MM.1S (cell line): ENCODE data around the gene CLNK.

Experiments
- DNase-seq: peaks from one replicate; pipeline ENCODE4 v3.0.0-alpha.2; 2015
- H2AFZ ChIP-seq: fragments of 300-600 bp; sonication (generic); 2 replicates; pipeline ENCODE4 v1.6.0; 2016; ENCODE audit warnings: antibody characterized with exemption, low read length
- H3F3A ChIP-seq: fragments of 300-600 bp; sonication (generic); 2 replicates; pipeline ENCODE4 v1.6.1; 2016; ENCODE audit warnings: mild to moderate bottlenecking, antibody characterized with exemption, low read length, moderate library complexity, mixed read lengths; ENCODE audit not compliant: insufficient read depth
- H3K27ac ChIP-seq: fragments of 300-600 bp; sonication (generic); 2 replicates; pipeline ENCODE4 v1.5.1; 2016; ENCODE audit warnings: mild to moderate bottlenecking, low read length
- H3K27me3 ChIP-seq: fragments of 300-600 bp; sonication (generic); replicated peaks from 2 replicates; pipeline ENCODE4 v1.6.0; 2016; ENCODE audit warnings: low read length; ENCODE audit not compliant: insufficient read depth
- H3K36me3 ChIP-seq: fragments of 300-600 bp; sonication (generic); replicated peaks from 2 replicates; pipeline ENCODE4 v1.6.1; 2016; ENCODE audit warnings: mild to moderate bottlenecking, low read length, mixed read lengths; ENCODE audit not compliant: insufficient read depth
- H3K4me1 ChIP-seq: fragments of 300-600 bp; sonication (generic); 2 replicates; pipeline ENCODE4 v1.6.1; 2016; ENCODE audit warnings: low read length, mixed read lengths
- H3K4me2 ChIP-seq: fragments of 300-600 bp; sonication (generic); 2 replicates; pipeline ENCODE4 v1.6.0; 2016; ENCODE audit warnings: low read depth, low read length
- H3K4me3 ChIP-seq: fragments of 300-600 bp; sonication (generic); 2 replicates; pipeline ENCODE4 v1.5.1; 2016; ENCODE audit warnings: low read length, mixed read lengths
- H3K79me2 ChIP-seq: fragments of 300-600 bp; sonication (generic); 2 replicates; pipeline ENCODE4 v1.6.1; 2016; ENCODE audit warnings: mixed run types, low read length, mixed read lengths
- H3K9ac ChIP-seq: fragments of 300-600 bp; sonication (generic); 2 replicates; pipeline ENCODE4 v1.6.1; 2016; ENCODE audit warnings: low read length, mixed read lengths
- H3K9me2 ChIP-seq: fragments of 300-600 bp; sonication (generic); replicated peaks from 2 replicates; pipeline ENCODE4 v1.6.1; 2016; ENCODE audit warnings: mild to moderate bottlenecking, low read length, mixed read lengths; ENCODE audit not compliant: insufficient read depth
- H3K9me3 ChIP-seq: fragments of 300-600 bp; sonication (generic); replicated peaks from 2 replicates; pipeline ENCODE4 v1.6.1; 2016; ENCODE audit warnings: mild to moderate bottlenecking, low read length, mixed read lengths; ENCODE audit not compliant: insufficient read depth
- H4K20me1 ChIP-seq: fragments of 300-600 bp; sonication (generic); 2 replicates; pipeline ENCODE4 v1.6.1; 2016; ENCODE audit warnings: mild to moderate bottlenecking, low read length, moderate library complexity, mixed read lengths; ENCODE audit not compliant: insufficient read depth
- EZH2 ChIP-seq: fragments of 300-600 bp; sonication (generic); optimal IDR thresholded peaks from 2 replicates; pipeline ENCODE3; 2017; ENCODE audit warnings: low read depth, mild to moderate bottlenecking, antibody characterized with exemption, low read length, mixed read lengths
- EZH2phosphoT487 ChIP-seq: fragments of 300-600 bp; sonication (generic); IDR thresholded peaks from 2 replicates; pipeline ENCODE4 v1.6.1; 2018; ENCODE audit warnings: antibody characterized with exemption, low read length
- TF ChIP-seq, protein P1 (sequence below): fragments of 300-600 bp; sonication (generic); IDR thresholded peaks from 2 replicates; pipeline ENCODE4 v1.5.1; 2016; ENCODE audit warnings: antibody characterized with exemption, low read length, mixed read lengths

CLNK gene

DNA sequence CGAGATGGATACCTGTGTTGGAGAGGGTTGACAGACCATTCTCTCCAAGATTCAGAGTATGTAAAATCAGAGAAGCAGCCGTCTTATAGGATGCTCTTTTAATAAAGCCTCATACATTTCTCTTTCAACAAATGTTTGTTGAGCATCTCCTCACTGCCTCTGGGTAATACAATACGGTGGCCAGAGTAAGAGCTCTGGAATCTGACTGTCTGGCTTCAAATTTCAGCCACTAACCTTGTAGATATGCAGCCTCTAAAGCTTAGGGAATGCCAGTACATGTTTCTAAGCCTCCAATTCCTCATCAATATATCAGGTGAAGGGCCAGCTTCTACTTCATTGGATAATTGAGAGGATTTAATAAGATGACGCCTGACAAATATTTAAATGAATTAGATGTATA, 61.3 kb downstream of the CLNK start:
- Histone ChIP-seq H3K27me3 (no peaks in the 10 kb centered on the region), H3K4me1 (no peaks in the 10 kb centered on the region), H3F3A (no peaks in the 10 kb centered on the region), H2AFZ (no peak overlapping the region), H3K36me3 (no peaks in the 10 kb centered on the region), H3K4me3 (no peak overlapping the region), H3K9me3 (no peaks in the 10 kb centered on the region), H3K9me2 (no peaks in the 10 kb centered on the region), H3K4me2 (no peak overlapping the region), H3K27ac (no peak overlapping the region), H4K20me1 (no peaks in the 10 kb centered on the region), H3K79me2 (no peaks in the 10 kb centered on the region), H3K9ac (no peak overlapping the region)
- TF ChIP-seq EZH2 (no peak), EZH2phosphoT487 (no peak)
- TF ChIP-seq, protein P1, sequence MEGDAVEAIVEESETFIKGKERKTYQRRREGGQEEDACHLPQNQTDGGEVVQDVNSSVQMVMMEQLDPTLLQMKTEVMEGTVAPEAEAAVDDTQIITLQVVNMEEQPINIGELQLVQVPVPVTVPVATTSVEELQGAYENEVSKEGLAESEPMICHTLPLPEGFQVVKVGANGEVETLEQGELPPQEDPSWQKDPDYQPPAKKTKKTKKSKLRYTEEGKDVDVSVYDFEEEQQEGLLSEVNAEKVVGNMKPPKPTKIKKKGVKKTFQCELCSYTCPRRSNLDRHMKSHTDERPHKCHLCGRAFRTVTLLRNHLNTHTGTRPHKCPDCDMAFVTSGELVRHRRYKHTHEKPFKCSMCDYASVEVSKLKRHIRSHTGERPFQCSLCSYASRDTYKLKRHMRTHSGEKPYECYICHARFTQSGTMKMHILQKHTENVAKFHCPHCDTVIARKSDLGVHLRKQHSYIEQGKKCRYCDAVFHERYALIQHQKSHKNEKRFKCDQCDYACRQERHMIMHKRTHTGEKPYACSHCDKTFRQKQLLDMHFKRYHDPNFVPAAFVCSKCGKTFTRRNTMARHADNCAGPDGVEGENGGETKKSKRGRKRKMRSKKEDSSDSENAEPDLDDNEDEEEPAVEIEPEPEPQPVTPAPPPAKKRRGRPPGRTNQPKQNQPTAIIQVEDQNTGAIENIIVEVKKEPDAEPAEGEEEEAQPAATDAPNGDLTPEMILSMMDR, result no peak
- DNase-seq, result no peak

DNA sequence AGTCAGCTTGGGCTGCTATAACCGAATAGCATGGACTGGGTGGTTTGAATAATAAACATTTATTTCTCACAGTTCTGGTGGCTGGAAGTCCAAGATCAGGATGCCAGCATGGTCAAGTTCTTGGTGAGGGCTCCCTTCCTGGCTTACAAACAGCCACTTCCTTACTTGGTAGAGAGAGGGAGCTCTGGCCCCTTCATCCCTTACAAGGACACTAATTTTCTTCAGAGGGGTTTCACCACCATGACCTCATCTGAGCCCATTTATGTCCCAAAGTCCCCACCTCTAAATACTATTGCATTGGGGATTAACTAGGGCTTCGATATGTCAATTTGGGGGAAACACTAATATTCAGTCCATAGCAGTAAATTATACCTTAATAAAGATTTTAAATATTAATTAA, 61.8 kb downstream of the CLNK start:
- Histone ChIP-seq H3K9ac (no peak overlapping the region), H3K4me1 (no peaks in the 10 kb centered on the region), H3K36me3 (no peaks in the 10 kb centered on the region), H3K9me2 (no peaks in the 10 kb centered on the region), H4K20me1 (no peaks in the 10 kb centered on the region), H3K27ac (no peak overlapping the region), H3K79me2 (no peaks in the 10 kb centered on the region), H3K4me2 (no peak overlapping the region), H2AFZ (no peak overlapping the region), H3K9me3 (no peaks in the 10 kb centered on the region), H3F3A (no peaks in the 10 kb centered on the region), H3K27me3 (no peaks in the 10 kb centered on the region), H3K4me3 (no peak overlapping the region)
- no peak for TF ChIP-seq EZH2
- TF ChIP-seq, protein P1, result peak; percentile 56
- peak; percentile 33 for DNase-seq

GRCh38 chr4:10620935-10621488, 63.6 kb downstream of the CLNK start:
- H3K9ac ChIP-seq, result no peak overlapping the region
- H3K36me3 ChIP-seq, result no peaks in the 10 kb centered on the region
- H3K4me2 ChIP-seq, result no peak overlapping the region
- no peak for DNase-seq
- no peaks in the 10 kb centered on the region for H3K79me2 ChIP-seq
- H4K20me1 ChIP-seq, result no peaks in the 10 kb centered on the region
- no peaks in the 10 kb centered on the region for H3K4me1 ChIP-seq
- H3K27ac ChIP-seq, result no peak overlapping the region
- no peaks in the 10 kb centered on the region for H3K9me3 ChIP-seq
- H3K4me3 ChIP-seq, result no peak overlapping the region
- no peaks in the 10 kb centered on the region for H3F3A ChIP-seq
- TF ChIP-seq, protein P1, result no peak
- no peak for TF ChIP-seq EZH2phosphoT487
- TF ChIP-seq EZH2, result no peak
- no peak overlapping the region for H2AFZ ChIP-seq
- H3K27me3 ChIP-seq, result no peaks in the 10 kb centered on the region
- H3K9me2 ChIP-seq, result no peaks in the 10 kb centered on the region
